T-helper 22 cell (primary cell): ENCODE measurements around the gene C6orf89.

Experiments
- DNase-seq: peaks from one replicate; pipeline ENCODE4 v3.0.0-alpha.2; 2020; ENCODE audit warnings: low read depth

C6orf89 gene

DNA sequence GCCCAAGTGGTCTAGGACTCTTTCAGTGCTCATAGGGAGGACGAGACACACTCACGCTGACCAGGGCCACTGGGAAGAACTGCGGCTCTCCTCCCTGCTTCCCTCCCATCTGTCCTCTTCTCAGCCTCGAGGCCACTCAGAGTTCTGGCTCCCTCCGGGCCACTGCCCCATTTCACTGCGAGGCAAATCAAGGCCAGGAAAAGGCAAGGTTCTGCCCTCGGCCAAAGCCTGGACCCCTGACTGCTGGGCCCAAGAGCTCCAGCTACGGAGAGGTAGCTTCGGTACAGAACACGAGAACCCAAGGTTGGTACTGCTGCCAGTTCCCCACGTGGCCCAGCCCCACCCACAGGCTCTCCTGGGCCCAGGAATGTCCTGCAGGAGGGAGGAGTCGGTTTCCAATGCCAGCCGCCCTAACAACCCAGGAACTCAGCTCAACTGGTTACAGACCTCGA lies 83.5 kb downstream of the C6orf89 start:
- no peak for DNase-seq

DNA sequence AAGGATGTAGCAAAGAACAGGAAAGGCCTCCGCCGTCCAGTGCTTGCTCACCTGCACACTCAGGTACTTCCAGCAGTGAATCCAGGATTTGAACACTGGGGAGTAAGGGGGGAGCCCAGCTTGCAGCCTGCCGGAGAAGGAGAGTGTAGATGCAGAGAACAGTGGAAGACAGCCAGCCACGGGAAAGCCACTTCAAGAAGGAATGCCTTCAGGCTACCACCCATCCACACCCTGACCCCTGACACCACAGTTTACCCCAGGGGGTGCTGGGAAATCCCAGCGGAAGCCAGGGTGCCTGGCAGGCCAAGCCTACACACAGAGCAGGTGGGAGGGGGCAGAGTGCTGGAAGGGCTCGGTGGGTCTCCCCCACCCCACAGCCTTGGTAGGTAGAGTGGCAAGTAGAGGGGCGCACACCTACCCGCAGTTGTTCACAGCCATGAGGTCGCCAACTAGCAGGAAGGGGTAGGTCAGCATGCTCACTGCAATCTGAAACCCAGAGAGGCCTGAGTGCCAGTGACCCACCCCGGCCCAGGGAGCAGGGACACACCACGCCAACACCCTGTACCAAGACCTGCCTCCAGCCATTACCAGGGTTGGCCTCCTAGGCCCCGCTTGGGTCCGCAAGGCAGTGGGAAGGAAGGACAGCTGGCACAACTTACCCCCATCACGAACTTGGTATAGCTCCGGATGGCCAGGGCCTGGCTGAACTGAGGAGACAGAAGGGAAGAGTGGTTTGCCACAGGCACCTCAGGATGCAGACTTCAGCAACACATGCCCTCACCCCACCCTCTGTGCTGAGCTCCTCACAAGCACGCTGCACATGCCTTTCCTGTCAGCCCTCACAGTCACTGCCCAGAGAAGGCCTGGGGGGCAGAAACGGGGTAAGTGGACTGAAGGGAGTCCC lies 84.5 kb downstream of the C6orf89 start:
- DNase-seq: no peak

DNA sequence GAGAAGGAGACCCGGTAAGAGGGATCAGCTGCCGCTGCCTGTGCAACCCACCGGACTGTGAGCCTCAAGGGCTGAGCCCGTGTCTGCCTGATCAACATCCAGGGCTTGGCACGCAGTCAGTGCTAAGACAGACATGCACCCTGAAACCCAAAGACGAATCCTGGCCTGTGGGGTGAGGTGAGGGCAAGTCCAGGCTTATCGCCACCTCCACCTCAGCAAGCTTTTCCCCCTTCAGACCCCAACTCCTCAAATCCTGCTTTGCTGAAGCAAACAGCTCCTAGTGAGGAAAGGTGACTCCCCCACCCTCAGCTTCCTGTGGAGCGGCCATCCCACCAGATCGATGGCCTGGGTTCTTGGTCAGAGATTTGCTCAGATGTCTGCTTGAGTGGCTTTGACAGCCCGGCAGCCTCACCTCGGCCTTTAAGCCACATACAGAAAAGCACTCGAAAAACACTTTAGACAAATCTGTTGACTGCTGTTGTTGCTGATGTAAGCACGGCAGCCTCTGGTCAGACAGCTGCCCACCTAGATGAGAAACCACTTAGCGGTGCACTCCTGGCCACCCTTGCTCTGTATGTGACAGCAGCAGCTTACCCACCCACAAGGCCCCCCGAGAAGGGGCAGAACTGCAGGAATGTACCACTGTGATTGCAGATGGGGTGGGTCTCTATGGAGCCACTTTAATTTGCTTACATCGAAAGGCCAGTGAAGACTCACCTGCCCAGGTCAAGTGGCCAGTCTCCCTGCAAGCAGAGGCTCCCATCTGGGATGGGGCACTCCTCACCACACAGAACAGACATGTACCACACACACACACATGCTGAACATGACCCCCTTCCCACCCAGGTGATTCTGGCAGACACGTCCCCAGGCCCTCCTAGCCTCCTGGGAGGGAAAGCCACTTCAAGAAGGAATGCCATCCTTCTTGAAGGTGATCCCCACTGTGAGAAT lies 85.4 kb downstream of the C6orf89 start:
- DNase-seq: no peak

DNA sequence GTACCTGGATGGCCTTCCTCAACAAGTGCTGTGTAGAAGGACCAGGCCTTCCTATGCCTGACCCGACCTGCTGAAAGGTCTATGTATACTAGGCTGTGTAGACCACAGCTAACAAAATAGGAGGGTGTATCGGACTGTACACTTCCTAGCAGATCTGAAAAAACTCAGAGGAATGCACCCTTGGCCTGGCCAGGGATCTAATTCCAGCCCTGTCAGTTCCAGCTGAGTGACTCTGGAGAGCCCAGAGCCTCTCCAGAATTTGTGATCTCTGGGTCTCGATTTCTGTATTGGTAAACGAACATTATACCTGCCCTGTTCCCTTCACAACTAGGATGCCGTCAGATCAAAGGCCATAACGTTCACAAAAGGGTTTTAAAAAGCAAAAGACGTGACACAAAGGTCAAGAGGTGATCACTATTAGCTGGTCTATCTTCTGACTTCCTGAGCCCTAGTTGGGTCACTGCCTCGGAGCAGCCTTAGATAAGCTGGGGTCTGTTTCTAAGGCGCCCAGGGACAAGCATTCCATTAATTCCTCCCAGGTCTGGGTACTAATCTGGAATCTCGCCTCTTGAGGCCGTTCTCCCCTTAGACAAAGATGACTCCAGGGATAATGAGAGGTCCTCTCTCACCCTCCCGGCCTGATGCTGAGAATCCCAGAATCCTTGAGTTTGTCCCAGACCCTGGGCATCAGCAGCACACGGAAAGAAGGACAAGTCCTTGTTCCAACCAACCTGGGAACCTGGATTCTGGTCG lies 86.3 kb downstream of the C6orf89 start:
- DNase-seq: no peak

DNA sequence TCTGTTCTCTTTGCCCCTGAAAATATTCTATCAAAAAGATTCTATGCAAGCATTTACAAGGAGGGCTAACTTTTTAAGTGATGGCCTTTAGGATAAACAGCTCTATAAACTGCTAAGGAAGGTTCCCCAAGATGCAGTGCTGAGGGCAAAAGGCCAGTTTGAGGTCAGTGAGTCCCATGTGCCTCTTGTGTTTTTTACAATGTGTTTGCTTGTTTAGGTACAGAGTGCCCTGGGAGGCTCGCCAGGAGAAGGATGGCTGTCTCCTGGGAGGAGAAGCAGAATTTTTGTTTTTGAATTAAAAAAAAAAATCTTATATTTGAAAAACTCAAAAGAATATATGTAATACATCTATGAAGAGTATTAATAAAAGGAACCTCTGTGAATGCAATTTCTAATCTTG lies 87.4 kb downstream of the C6orf89 start:
- DNase-seq: no peak

DNA sequence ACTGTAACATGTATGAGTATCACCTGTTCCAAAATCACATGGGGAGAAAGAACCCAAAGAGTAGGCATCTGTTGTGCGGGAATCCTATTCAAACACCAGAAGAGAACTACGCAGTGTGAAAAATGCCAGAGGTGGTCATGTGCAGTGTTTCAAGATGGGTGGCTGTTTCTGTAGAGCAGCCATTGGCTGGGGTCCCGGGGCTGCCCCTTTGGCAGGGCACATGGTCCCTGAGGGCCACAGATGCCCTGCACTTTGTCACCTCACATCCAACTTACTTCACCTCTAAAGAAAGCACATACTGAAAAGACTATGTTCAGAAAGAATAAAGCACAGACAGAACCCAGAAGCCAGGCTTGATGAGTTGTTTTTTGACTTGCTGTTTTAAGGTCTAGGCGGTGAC lies 87.9 kb downstream of the C6orf89 start:
- no peak for DNase-seq

DNA sequence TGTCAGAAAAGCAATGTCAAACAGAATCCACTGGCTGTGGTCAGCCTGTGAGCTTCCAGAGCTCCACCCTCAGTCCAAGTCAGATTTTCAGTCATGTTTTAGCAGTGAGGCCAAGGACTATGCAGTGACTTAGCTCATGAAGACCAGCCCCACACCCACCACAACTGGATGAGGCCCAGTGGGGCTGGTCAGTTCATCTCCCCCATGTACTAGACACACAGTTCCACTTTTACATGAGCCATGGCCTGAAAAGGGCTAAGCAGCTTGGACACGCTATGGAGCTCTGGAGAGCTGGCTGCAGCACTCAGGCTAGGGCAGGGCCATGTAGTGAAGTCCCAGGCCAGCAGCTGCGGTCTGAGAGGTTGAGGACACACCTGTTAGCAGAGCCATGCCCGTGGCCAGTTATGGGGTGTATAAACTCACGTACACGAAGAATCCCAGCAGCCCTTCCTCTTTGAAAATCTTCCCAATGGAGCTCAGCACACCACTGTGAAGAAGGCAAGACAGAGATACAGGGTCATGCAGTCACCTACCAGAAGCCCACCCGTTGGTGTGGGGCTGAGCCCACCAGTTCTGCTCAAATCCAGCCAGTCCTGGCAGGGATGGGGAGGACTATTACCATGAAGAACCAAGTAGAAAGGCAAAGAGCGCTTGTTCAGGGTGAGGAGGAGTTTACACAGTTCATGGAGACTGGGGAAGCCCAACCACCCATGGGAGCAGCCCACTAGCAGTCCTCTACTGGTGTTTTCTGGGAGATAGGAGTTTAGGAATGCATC lies 89.7 kb downstream of the C6orf89 start:
- DNase-seq: no peak

DNA sequence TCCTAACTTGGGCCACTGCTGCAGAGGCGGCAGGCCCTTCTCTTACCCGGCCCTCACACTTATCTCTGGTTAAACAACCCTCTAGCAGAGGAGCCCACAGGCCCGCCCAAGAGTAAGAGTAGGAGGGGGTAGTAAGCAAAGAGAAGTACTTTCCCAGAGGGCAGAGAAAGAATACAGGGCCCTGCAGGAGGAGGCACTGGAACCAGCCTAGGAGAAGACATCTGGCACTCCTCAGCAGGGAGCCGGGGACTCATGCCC lies 90.2 kb downstream of the C6orf89 start:
- DNase-seq: no peak

DNA sequence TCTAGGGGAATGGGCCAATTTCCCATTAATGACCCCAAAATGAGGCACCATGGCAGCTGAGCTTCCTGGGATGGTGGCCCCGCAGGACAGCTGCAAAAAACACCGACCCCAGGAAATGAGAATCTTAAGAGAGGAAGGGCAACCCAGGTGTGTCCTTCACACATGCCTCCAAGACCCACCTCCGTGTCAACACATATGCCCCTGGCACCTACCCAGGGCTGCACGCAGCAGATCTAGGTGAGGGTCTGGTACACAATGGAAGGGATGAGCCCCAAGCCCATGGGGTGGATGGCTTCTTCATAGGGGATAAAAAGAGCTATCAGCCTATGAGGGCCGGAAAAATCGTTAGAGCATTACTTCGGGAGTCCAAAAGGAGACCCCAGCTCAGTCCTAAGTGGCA lies 90.8 kb downstream of the C6orf89 start:
- no peak for DNase-seq

DNA sequence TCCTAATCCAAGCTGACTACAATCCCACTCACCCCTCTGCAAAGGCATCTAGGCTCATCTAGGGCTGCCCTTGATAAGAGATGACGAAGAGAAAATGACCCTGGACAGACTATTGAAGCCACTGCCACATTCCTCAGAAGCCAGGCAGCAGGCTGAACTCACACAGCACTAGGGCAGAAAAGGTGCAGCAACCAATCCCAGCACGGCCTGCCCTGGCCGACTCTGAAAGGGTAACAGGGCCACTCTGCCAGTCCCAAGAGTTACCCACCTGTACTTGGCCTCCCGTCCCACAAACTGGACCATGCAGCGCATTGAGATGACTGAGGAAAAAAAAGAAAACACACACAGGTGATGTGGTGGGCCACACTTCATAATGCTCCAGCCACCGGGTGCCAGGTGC lies 91.2 kb downstream of the C6orf89 start:
- DNase-seq: no peak

DNA sequence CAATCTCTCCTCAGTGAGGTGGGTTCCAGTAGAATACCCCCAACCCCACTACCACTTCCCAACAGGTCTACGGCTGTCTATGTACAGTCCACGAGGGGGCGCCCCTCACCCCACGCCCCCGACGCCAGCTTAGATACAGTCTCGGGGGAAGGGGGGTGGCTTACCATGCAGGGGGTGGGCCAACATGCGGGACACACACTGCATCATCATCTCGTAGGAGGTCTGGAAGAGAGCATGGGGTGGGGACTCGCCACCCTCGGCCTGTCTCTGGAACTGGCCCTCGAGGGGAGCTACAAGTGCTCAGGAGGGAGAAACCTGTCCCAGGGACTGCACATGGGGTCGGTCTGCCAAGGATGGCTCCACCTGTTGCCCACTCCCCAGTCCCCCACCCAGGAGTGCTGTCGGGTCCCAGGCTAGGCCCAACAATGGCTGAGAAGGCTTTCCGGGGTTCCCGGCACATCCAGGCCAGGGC lies 91.8 kb downstream of the C6orf89 start:
- no peak for DNase-seq
